NB4 (cell line): ENCODE results near the gene IGSF11.

Source experiments
- POLR2A ChIP-seq: IDR thresholded peaks from 2 replicates; pipeline ENCODE4 v1.6.1; 2011; ENCODE audit warnings: mild to moderate bottlenecking; ENCODE audit not compliant: insufficient read length; ENCODE audit errors: extremely low read depth
- TF ChIP-seq, protein P1 (sequence below): IDR thresholded peaks from one replicate; pipeline ENCODE4 v1.5.1; 2012; ENCODE audit warnings: low read depth, low read length
- TF ChIP-seq, protein P2 (sequence below): IDR thresholded peaks from 2 replicates; pipeline ENCODE4 v1.6.1; 2011; ENCODE audit warnings: low read depth, low read length

- TF ChIP-seq, protein P1, sequence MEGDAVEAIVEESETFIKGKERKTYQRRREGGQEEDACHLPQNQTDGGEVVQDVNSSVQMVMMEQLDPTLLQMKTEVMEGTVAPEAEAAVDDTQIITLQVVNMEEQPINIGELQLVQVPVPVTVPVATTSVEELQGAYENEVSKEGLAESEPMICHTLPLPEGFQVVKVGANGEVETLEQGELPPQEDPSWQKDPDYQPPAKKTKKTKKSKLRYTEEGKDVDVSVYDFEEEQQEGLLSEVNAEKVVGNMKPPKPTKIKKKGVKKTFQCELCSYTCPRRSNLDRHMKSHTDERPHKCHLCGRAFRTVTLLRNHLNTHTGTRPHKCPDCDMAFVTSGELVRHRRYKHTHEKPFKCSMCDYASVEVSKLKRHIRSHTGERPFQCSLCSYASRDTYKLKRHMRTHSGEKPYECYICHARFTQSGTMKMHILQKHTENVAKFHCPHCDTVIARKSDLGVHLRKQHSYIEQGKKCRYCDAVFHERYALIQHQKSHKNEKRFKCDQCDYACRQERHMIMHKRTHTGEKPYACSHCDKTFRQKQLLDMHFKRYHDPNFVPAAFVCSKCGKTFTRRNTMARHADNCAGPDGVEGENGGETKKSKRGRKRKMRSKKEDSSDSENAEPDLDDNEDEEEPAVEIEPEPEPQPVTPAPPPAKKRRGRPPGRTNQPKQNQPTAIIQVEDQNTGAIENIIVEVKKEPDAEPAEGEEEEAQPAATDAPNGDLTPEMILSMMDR: no peak
- TF ChIP-seq POLR2A: no peak
- TF ChIP-seq, protein P2, sequence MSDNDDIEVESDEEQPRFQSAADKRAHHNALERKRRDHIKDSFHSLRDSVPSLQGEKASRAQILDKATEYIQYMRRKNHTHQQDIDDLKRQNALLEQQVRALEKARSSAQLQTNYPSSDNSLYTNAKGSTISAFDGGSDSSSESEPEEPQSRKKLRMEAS: no peak
Measured at GRCh38 chr3:119073258-119074001, 38.8 kb upstream of the IGSF11 start.
